Measurements from ENCODE around the gene P2RX7. TPM values are rescaled to one million over a fixed set of nuclear protein-coding genes. Genes with fewer than 3 reads are reported as not detected.
"Not testable (repeated sequence)": the region's sequence is repeated elsewhere in the genome, so short reads cannot be mapped to it uniquely, and the experiment has no call there.

P2RX7 gene
- total RNA-seq, 4 donors from 2014 or later: 0.35 to 0.46 (median 0.41) TPM; not detected in 1

DNA sequence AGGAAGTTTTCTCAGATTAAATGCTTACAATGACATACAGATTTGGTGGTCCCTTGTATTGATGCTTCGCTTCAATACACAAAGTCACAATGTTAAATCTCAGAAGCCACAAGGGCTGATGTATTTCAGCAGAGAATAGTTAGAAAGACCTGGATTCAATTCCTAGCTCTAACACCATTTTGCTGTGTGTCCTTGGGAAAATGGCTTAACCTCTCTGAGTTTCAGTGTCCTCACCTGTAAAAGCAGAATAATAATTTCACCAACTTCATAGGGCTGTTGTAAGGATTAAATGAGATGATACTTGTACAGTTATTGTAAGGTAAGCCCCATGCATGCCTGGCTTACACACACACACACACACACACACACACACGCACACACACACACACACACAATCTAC lies 30.3 kb downstream of the P2RX7 start:
- ATAC-seq (no peak), DNase-seq (no peak)
- Histone ChIP-seq H3K9me3 (no peaks in the 10 kb centered on the region), H3K27me3 (no peaks in the 10 kb centered on the region), H3K4me1 (no peaks in the 10 kb centered on the region), H3K4me3 (no peak overlapping the region), H3K36me3 (no peaks in the 10 kb centered on the region), H3K27ac (no peak overlapping the region)
- TF ChIP-seq, protein P1, sequence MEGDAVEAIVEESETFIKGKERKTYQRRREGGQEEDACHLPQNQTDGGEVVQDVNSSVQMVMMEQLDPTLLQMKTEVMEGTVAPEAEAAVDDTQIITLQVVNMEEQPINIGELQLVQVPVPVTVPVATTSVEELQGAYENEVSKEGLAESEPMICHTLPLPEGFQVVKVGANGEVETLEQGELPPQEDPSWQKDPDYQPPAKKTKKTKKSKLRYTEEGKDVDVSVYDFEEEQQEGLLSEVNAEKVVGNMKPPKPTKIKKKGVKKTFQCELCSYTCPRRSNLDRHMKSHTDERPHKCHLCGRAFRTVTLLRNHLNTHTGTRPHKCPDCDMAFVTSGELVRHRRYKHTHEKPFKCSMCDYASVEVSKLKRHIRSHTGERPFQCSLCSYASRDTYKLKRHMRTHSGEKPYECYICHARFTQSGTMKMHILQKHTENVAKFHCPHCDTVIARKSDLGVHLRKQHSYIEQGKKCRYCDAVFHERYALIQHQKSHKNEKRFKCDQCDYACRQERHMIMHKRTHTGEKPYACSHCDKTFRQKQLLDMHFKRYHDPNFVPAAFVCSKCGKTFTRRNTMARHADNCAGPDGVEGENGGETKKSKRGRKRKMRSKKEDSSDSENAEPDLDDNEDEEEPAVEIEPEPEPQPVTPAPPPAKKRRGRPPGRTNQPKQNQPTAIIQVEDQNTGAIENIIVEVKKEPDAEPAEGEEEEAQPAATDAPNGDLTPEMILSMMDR (IDR thresholded peaks at IDR 0.05 in 4 of 5, conservative IDR thresholded peaks at IDR 0.05 in 1 of 5): no peak
- no peak for TF ChIP-seq POLR2A (IDR thresholded peaks at IDR 0.05)
- intact Hi-C loops (cut with DNase I; ENCODE audit: low total_unique reads) (no loop called here), in situ Hi-C loops (cut with MboI; ENCODE audit: low sequenced_read_pairs in 4 of 4) (no loop called here)

DNA sequence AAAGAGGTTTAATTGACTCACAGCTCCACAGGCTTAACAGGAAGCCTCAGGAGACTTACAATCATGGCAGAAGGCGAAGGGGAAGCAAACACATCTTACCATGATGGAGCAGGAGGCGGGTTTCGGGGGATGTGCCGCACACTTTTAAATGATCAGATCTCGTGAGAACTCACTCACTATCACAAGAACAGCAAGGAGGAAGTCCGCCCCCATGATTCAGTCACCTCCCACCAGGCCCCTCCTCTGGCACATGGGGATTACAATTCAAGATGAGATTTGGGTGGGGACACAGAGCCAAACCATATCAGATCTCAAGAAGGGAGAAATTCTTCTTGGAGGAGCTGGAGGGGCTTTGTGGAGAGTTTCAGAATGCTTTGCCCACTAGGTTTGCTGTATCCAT lies 32.2 kb downstream of the P2RX7 start:
- H3K4me3 ChIP-seq; in situ Hi-C loops (cut with MboI; ENCODE audit: low sequenced_read_pairs in 4 of 4); intact Hi-C loops (cut with DNase I; ENCODE audit: low total_unique reads); H3K27me3 ChIP-seq; H3K27ac ChIP-seq; ATAC-seq; DNase-seq; H3K9me3 ChIP-seq; H3K36me3 ChIP-seq; H3K4me1 ChIP-seq: not testable (repeated sequence)

DNA sequence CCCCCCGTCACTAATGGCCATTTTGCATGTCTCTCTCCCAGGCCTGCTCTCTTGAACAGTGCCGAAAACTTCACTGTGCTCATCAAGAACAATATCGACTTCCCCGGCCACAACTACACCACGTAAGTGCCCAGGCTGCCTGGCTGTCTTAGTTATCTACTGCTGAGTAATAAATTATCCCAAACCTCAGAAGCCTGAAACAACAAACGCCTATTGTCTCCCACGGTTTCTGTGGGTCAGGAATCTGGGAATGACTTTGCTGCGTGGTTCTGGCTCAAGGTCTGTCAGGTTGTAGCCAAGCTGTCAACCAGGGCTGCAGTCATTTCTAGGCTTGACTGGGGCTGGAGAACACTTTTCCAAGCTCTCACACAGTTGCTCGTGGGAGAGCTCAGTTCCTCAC lies 32.6 kb downstream of the P2RX7 start:
- ATAC-seq: no peak
- H3K27ac ChIP-seq: no peak overlapping the region
- H3K27me3 ChIP-seq: no peaks in the 10 kb centered on the region
- no peaks in the 10 kb centered on the region for H3K9me3 ChIP-seq
- no peaks in the 10 kb centered on the region for H3K4me1 ChIP-seq
- intact Hi-C loops (cut with DNase I; ENCODE audit: low total_unique reads): no loop called here
- no peak for TF ChIP-seq POLR2A (IDR thresholded peaks at IDR 0.05)
- TF ChIP-seq, protein P1 (IDR thresholded peaks at IDR 0.05 in 4 of 5, conservative IDR thresholded peaks at IDR 0.05 in 1 of 5): no peak
- no peak for DNase-seq
- in situ Hi-C loops (cut with MboI; ENCODE audit: low sequenced_read_pairs in 4 of 4): no loop called here
- no peaks in the 10 kb centered on the region for H3K36me3 ChIP-seq
- H3K4me3 ChIP-seq: no peak overlapping the region

DNA sequence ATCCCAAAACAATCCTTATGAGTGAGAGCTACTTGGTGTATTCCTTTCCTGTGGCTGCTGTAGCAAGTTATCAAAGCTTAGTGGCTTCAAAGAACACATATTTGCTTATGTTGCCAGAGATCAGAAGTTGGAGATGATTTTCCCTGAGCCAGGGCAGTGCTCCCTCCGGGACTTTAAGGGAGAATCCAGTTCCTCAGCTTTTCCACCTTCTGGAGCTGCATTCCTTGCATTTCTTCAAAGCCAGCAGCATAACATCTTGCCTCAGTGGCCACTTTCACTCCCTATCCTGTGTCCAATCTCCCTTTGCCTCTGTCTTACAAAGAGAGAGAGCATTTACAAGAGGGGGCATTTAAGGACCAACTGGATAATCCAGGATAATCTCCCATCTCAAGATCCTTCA lies 33.7 kb downstream of the P2RX7 start:
- TF ChIP-seq POLR2A (IDR thresholded peaks at IDR 0.05): no peak
- TF ChIP-seq, protein P1 (IDR thresholded peaks at IDR 0.05 in 4 of 5, conservative IDR thresholded peaks at IDR 0.05 in 1 of 5): no peak
- H3K36me3 ChIP-seq: no peaks in the 10 kb centered on the region
- in situ Hi-C loops (cut with MboI; ENCODE audit: low sequenced_read_pairs in 4 of 4): no loop called here

DNA sequence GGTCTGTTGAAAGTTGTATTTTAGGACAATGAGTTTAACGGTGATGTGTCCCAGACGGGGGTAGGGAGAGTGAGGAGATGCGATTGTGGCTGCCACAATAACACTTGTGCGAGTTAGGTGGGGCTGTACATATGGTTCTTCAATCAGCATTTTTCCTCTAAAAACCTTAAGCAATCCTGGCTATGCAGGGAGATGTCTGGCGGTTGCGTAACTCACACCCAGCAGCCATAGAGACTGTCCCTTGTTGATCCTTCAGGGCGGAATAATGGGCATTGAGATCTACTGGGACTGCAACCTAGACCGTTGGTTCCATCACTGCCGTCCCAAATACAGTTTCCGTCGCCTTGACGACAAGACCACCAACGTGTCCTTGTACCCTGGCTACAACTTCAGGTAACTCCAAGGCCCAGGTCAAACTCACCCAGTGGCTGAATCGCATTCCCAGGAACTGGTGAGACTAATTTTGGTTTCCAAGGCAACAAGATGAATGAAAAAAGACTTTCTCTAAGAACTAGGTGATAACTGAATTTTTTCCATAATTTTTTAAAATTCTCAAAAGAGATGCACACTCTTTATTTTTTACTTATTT lies 34.6 kb downstream of the P2RX7 start:
- H3K4me1 ChIP-seq: no peaks in the 10 kb centered on the region
- ATAC-seq (peak in 1 of 2 donors; percentile 36), DNase-seq (peak in 1 of 2 donors; percentile 28)
- TF ChIP-seq POLR2A (IDR thresholded peaks at IDR 0.05): no peak
- TF ChIP-seq, protein P1 (IDR thresholded peaks at IDR 0.05 in 4 of 5, conservative IDR thresholded peaks at IDR 0.05 in 1 of 5): no peak
- in situ Hi-C loops (cut with MboI; ENCODE audit: low sequenced_read_pairs in 4 of 4): no loop called here
- H3K27me3 ChIP-seq: no peaks in the 10 kb centered on the region
- no peaks in the 10 kb centered on the region for H3K9me3 ChIP-seq
- intact Hi-C loops (cut with DNase I; ENCODE audit: low total_unique reads): no loop called here
- H3K27ac ChIP-seq: no peak overlapping the region
- no peak overlapping the region for H3K4me3 ChIP-seq
- H3K36me3 ChIP-seq: no peaks in the 10 kb centered on the region

More for the DNA sequence above, 33.7 kb downstream of the P2RX7 start:
- Histone ChIP-seq H3K4me1 (no peaks in the 10 kb centered on the region), H3K4me3 (no peak overlapping the region), H3K9me3 (no peaks in the 10 kb centered on the region), H3K27me3 (no peaks in the 10 kb centered on the region), H3K27ac (no peak overlapping the region)
- ATAC-seq: no peak
- intact Hi-C loops (cut with DNase I; ENCODE audit: low total_unique reads): no loop called here
- no peak for DNase-seq

All from gastrocnemius medialis (tissue), 4 donors.